Fibroblast of upper back skin (primary cell): Measurements from ENCODE around the gene ZNF729.
"Not testable (repeated sequence)": the region's sequence is repeated elsewhere in the genome, so short reads cannot be mapped to it uniquely, and the experiment has no call there.

Source experiments
- DNase-seq: peaks from one replicate; pipeline ENCODE4 v3.0.0-alpha.2; 2013

ZNF729 gene

DNA sequence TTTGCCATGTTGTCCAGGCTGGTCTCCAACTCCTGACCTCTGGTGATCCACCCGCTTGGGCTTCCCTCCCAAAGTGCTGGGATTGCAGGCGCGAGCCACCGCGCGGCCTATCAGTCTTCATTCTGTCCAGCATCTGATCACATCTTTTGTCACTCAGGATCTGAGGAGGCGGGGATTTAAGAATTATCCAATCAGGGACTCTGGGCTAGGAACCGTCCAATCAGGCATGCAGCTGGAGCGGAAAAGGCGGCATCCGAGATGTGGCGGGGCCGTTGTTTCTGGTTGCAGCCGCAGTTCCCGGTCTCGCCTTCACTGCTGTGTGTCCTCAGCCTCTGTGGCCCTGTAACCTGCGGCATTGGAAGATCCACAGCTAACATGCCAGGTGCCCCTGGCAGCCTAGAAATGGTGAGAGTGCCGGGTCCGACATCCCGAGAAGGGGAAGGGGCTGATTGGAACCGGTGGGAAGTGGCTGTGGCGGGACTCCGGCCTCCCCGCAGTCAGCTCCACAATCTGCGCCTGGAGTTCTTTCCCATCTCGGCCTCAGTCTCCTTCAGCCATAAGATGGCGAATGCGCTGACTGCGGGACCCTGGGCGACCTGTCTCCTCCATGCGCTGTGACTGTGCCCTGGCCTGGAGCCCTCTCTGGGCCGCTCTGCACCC, at the start of gene ZNF729:
TSS of gene ZNF729 (plus strand) at position 291 of the 660 bp plus-strand sequence. CDS start at position 376, 85 bp downstream.
- DNase-seq, result no peak

DNA sequence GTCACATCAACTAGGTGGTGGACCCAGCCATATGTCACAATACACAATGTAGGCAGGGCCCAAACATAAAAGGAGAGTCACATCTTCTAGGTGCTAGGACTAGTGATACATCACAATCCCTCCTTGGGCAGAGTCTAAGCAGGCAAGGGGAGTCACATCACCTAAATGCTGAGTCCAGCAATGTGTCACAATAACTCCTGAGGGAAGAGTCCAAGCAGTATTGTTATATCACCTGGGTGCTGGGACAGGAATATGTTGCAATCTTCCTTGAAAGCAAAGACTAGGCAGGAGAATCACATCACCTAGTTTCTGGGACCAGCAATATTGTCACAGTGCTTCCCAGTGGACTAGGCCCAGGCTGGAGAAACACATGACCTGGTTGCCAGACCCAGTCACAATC, 29.4 kb upstream of the ZNF729 start:
- DNase-seq, result no peak

DNA sequence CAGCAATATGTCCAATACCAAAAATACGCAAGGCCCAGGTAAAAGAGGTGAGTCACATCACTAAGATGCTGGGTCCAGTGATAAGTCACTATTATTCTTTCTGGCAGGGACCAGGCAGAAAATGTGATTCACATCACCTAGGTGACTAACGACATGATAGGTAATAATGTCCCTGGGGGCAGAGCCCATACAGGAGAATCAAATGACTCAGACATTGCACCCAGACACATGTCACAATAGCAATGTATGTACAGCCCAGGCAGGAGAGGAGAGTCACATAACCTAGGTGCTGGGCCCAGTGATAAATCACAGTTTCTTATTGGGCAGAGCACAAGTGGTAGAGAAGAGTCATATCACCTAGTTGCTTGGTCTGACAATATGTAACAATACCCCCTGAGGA, 28.9 kb upstream of the ZNF729 start:
- no peak for DNase-seq

DNA sequence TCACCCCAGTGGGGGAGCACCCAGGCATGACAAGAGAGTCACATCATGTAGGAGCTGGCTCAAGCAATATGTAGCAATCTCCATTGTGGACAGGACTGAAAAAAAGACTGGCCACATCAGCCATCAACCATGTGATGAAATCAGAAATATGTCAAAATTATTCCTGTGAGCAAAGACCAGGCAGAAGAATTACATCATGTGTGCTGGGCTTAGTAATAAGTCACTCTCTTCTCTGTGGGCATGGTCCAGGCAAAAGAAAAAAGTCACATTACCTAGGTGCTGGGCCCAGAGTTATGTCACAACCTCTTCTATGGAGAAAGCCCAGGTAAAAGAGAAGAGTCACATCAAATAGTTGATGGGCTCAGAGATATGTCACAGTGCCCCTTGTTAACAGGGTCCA, 28.3 kb upstream of the ZNF729 start:
- no peak for DNase-seq

DNA sequence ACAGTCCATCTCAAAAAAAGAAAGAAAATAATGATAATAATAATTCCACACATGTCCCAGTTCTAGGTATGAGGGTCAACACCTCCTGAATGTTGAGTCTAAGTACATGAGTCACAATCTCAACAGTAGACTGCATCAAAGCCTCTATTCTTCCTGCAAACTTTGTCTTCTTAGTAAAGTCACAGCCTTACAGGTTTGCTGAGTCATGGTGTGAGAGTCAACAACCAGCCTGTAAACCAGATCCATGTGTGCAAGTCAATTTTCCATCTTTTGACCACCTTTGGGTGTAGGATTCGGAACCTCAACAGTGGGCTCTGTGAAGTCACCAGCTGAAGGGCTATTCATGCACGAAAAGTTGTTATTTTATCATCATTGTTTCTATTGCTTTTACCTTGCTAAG, 25.7 kb upstream of the ZNF729 start:
- no peak for DNase-seq

DNA sequence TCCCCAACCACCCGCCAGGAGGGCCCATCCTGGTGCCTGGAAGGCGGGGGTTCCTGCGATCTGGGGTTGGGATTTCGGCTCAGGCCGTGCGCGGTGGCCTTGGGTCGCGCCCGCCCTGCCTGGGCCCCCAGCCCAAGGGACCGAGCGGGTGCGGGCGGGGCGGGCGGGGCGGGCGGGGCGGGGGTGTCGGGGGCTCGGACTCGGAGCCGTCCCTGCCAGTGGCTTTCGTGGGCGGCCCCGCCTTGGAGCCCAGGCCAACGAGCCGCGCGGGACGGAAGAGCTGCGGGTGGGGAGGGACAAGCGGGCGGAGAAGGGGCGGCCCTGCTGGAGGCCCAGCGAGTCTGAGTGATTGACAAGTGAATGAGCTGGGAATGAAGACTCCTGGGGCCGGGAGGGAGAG, 24.6 kb upstream of the ZNF729 start:
- DNase-seq, result no peak

DNA sequence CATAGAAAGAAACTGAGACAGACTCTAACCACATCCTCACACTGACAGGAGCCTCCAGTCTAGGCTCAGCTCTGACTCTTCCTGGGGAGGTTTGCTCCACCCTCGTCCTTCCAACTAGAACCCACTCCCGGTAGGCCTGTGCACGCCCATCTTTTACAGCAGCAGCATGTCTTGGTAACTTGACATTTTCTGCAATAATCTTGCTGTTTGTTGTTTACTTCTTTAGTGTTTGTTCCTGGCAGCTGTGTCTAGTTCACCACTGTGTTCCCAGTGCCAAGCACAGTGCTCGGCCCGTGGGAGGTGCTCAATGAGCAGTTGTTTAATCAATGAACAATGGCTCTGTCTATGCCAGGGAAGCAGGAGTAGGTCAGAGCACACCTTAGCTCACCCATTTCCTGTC, 23.1 kb upstream of the ZNF729 start:
- no peak for DNase-seq

DNA sequence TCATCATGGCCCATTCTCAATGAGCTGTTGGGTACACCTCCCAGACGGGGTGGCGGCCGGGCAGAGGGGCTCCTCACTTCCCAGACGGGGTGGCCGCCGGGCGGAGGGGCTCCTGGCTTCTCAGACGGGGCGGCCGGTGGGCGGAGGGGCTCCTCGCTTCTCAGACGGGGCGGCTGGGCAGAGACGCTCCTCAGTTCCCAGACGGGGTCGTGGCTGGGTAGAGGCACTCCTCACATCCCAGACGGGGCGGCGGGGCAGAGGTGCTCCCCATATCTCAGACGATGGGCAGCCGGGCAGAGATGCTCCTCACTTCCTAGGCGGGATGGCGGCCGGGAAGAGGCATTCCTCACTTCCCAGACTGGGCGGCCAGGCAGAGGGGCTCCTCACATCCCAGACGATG, 35.3 kb downstream of the ZNF729 start:
- DNase-seq, result not testable (repeated sequence)

DNA sequence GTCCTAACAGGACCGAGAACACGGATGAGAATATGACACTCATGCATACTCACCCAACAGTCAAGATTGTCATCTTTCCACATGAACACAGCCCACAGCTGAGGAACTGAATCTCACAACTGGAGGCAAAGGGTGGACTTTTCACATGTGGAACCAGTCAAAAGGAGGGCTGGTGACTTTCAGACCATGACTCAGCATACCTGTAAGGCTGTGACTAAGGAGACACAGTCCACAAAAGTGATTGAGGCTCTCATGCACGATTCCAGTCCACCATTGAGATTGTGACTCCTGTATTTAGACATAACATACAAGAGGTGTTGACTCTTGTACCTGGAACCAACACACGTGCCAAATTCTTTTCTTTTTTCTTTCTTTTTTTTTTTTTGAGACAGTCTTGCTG, 40.0 kb downstream of the ZNF729 start:
- DNase-seq, result no peak

DNA sequence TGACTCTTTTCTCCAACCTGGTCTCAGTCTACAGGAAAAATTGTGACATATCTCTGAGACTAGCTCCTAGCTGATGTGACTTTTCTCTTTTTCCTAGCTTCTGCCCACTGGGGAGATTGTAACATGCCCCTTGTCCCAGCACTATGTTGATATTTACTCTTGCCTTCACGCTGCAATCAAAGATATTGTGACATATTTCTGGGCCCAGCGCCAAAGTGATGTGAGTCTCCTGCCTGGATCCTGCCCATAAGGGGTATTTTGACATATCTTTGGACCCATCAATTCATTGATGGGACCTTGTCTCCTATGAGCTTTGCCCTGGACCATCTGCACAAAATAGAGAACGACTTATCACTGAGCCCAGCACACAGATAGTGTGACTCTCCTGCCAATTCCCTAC, 41.1 kb downstream of the ZNF729 start:
- no peak for DNase-seq

DNA sequence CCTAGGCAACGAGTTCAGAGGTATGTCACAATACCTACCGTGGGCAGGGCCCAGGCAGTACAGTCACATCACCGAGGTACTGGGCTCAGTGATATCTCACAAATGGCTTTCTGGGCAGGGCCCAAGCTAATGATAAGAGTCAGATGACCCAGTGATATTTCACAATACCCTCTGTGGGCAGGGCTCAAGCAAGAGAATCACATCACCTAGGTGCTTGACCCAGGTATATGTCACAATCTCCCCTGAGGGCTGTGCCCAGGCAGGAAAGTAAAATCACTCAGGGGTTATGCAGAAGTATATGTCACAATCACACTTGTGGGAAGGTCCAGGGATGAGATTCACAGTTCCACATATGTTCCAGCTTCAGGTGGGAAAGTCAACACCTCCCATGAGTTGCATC, 45.3 kb downstream of the ZNF729 start:
- DNase-seq, result no peak

DNA sequence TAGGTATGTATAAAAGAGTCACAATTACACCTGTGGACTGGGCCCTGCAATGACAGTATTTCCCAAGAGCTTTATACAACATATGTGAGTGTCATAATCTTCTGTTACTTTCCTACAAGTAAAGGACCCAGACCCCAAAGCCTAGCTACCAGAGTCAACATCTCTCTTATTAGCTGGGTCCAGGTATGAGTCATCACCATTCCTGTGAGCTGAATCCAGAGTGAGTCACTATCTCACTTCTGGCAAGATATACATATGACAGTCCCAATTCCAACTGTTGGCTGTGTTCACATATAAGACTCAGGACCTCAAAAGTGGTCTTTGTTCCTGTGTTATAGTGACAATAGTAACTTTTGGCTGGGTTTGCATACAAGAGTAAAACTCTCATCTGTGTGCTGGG, 46.7 kb downstream of the ZNF729 start:
- DNase-seq, result no peak

DNA sequence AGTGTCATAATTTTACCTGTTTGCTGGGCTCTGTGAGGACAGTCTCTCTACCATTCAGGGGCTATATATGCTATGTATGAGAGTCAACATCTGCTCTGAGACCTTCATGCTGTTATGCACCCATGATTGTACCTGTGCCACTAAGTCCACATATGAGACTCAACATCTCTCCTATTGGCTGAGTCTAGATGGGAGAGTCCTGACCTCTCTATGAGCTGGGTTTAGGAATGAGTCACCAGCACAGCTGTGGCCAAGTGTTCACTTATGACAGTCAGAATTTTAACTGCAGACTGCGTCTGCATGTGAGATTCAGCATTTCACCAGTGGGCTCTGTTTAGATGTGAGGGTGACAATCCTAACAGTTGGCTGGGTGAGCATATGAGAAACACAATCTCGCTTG, 49.5 kb downstream of the ZNF729 start:
- DNase-seq, result no peak

DNA sequence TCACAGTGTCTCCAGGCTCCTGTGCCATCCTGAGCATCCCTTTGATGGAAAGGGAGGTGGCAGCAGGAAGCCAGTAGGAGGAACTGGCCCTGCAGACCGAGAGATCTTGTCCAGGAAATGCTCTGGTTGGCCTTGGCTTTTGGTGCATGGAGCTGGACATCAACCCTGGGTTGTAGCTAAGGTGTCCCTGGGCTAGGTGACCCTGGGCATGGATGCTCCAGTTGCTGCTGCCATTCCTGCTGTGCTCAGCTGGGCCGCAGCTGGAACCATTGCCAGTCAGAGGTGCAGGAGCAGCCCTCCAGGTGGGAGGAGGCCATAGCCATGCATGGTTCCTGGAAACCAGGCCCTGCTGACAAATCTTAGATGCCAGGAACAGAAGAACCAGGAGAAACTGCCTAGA, 68.4 kb downstream of the ZNF729 start:
- no peak for DNase-seq
